Measurements from ENCODE around the gene CD9.

- TF ChIP-seq, protein P1, sequence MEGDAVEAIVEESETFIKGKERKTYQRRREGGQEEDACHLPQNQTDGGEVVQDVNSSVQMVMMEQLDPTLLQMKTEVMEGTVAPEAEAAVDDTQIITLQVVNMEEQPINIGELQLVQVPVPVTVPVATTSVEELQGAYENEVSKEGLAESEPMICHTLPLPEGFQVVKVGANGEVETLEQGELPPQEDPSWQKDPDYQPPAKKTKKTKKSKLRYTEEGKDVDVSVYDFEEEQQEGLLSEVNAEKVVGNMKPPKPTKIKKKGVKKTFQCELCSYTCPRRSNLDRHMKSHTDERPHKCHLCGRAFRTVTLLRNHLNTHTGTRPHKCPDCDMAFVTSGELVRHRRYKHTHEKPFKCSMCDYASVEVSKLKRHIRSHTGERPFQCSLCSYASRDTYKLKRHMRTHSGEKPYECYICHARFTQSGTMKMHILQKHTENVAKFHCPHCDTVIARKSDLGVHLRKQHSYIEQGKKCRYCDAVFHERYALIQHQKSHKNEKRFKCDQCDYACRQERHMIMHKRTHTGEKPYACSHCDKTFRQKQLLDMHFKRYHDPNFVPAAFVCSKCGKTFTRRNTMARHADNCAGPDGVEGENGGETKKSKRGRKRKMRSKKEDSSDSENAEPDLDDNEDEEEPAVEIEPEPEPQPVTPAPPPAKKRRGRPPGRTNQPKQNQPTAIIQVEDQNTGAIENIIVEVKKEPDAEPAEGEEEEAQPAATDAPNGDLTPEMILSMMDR (IDR thresholded peaks at IDR 0.05; ENCODE audit: poor library complexity, severe bottlenecking) = no peak
- TF ChIP-seq POLR2AphosphoS5 (IDR thresholded peaks at IDR 0.05) = no peak
- TF ChIP-seq, protein P2, sequence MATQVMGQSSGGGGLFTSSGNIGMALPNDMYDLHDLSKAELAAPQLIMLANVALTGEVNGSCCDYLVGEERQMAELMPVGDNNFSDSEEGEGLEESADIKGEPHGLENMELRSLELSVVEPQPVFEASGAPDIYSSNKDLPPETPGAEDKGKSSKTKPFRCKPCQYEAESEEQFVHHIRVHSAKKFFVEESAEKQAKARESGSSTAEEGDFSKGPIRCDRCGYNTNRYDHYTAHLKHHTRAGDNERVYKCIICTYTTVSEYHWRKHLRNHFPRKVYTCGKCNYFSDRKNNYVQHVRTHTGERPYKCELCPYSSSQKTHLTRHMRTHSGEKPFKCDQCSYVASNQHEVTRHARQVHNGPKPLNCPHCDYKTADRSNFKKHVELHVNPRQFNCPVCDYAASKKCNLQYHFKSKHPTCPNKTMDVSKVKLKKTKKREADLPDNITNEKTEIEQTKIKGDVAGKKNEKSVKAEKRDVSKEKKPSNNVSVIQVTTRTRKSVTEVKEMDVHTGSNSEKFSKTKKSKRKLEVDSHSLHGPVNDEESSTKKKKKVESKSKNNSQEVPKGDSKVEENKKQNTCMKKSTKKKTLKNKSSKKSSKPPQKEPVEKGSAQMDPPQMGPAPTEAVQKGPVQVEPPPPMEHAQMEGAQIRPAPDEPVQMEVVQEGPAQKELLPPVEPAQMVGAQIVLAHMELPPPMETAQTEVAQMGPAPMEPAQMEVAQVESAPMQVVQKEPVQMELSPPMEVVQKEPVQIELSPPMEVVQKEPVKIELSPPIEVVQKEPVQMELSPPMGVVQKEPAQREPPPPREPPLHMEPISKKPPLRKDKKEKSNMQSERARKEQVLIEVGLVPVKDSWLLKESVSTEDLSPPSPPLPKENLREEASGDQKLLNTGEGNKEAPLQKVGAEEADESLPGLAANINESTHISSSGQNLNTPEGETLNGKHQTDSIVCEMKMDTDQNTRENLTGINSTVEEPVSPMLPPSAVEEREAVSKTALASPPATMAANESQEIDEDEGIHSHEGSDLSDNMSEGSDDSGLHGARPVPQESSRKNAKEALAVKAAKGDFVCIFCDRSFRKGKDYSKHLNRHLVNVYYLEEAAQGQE (IDR thresholded peaks at IDR 0.05; ENCODE audit: borderline replicate concordance) = no peak
- TF ChIP-seq EP300 (conservative IDR thresholded peaks at IDR 0.05; ENCODE audit: poor library complexity, severe bottlenecking) = no peak
- TF ChIP-seq TAF1 (IDR thresholded peaks at IDR 0.05; ENCODE audit: low read depth) = no peak
These were observed 7.9 kb downstream of the CD9 start for GRCh38 chr12:6208130-6208529.
